NCI-H510A treated with DMSO at 0.1 percent for 48 hours (cell line): Measurements from ENCODE around the gene ROBO1.
A peak's percentile ranks its signal among the peaks of the same experiment; 100 is the strongest.
"Not testable (repeated sequence)": the region's sequence is repeated elsewhere in the genome, so short reads cannot be mapped to it uniquely, and the experiment has no call there.

Source experiments
- DNase-seq: peaks from one replicate; lab custom pipeline; 2025; lab: John Stamatoyannopoulos, UW

Gene ROBO1

GRCh38 chr3:78911394-78911793, 856.4 kb downstream of the ROBO1 start:
- no peak for DNase-seq

GRCh38 chr3:78908236-78908635, 859.6 kb downstream of the ROBO1 start:
- no peak for DNase-seq

- no peak for DNase-seq
These were observed 860.4 kb downstream of the ROBO1 start for GRCh38 chr3:78907367-78907766.

GRCh38 chr3:78906930-78907329, 860.9 kb downstream of the ROBO1 start:
- no peak for DNase-seq

- peak; percentile 55 for DNase-seq
These were observed 861.6 kb downstream of the ROBO1 start for GRCh38 chr3:78906245-78906644.

GRCh38 chr3:78905700-78906099, 862.1 kb downstream of the ROBO1 start:
- DNase-seq = peak; percentile 21

GRCh38 chr3:78901544-78901943, 866.3 kb downstream of the ROBO1 start:
- no peak for DNase-seq

GRCh38 chr3:78900880-78901279, 866.9 kb downstream of the ROBO1 start:
- no peak for DNase-seq

- no peak for DNase-seq
These were observed 867.4 kb downstream of the ROBO1 start for GRCh38 chr3:78900426-78900825.

GRCh38 chr3:78895528-78895927, 872.3 kb downstream of the ROBO1 start:
- DNase-seq = no peak

- no peak for DNase-seq
These were observed 873.0 kb downstream of the ROBO1 start for GRCh38 chr3:78894787-78895186.

- DNase-seq = no peak
These were observed 874.6 kb downstream of the ROBO1 start for GRCh38 chr3:78893161-78893560.

GRCh38 chr3:78889348-78889747, 878.5 kb downstream of the ROBO1 start:
- DNase-seq = no peak

GRCh38 chr3:78888635-78889034, 879.2 kb downstream of the ROBO1 start:
- DNase-seq = no peak

- no peak for DNase-seq
These were observed 880.2 kb downstream of the ROBO1 start for GRCh38 chr3:78887547-78888011.

- DNase-seq = no peak
These were observed 880.8 kb downstream of the ROBO1 start for GRCh38 chr3:78887029-78887428.

GRCh38 chr3:78884567-78884966, 883.2 kb downstream of the ROBO1 start:
- not testable (repeated sequence) for DNase-seq

GRCh38 chr3:78882251-78882650, 885.5 kb downstream of the ROBO1 start:
- no peak for DNase-seq

- DNase-seq = no peak
These were observed 886.3 kb downstream of the ROBO1 start for GRCh38 chr3:78881501-78881900.

- DNase-seq = no peak
These were observed 887.0 kb downstream of the ROBO1 start for GRCh38 chr3:78880603-78881461.

- DNase-seq = no peak
These were observed 888.4 kb downstream of the ROBO1 start for GRCh38 chr3:78879295-78879860.

GRCh38 chr3:78878789-78879188, 889.0 kb downstream of the ROBO1 start:
- no peak for DNase-seq

GRCh38 chr3:78878011-78878410, 889.8 kb downstream of the ROBO1 start:
- no peak for DNase-seq

GRCh38 chr3:78875851-78876250, 891.9 kb downstream of the ROBO1 start:
- DNase-seq = no peak
